Fibroblast of the conjunctiva (primary cell): ENCODE data around the gene TRIM33.
"Not testable (repeated sequence)": the region's sequence is repeated elsewhere in the genome, so short reads cannot be mapped to it uniquely, and the experiment has no call there.

ENCODE experiments used
- DNase-seq: peaks from one replicate; pipeline ENCODE4 v3.0.0-alpha.2; 2010; ENCODE audit warnings: low read depth

TRIM33 gene

DNA sequence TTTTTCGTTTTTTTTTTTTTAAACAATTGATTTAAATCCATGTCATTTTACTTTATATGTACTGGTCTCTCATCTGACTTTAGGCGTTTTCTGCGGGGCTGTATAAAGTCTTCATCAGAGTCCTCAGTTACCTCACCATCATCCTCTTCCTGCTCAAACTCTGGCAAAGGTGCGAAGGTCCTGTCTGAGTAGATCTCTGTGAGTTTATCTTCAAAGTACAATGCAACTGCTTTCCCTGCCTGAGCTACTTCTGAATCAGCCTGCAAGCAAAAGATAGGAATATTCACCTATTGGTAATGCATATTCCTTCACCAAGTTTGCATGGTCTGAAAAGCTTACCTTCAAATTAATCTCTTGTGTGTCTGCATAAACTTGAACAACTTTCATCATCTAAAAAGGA, 113.4 kb downstream of the TRIM33 start:
- no peak for DNase-seq

- DNase-seq, result no peak
These were observed 115.1 kb downstream of the TRIM33 start for GRCh38 chr1:114395863-114396262.

DNA sequence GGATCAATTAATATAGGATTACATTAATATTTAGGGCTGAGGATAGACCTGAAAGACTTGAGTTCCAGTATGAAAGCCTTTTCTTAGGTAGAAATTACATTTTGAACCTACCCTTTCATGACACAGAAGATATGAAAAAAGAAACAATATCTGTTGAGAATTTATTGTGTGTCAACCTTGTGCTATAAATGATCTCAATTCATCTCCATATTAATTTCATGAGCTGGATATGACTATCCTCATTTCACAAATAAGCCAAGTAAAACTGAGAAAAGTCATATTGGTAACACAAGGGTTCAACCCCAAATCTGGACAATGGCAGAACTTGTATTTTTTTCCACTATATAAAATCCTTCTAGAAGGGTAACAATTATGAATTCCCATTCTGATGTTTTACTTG, 120.0 kb downstream of the TRIM33 start:
- DNase-seq, result no peak

GRCh38 chr1:114390361-114390760, 120.6 kb downstream of the TRIM33 start:
- no peak for DNase-seq

DNA sequence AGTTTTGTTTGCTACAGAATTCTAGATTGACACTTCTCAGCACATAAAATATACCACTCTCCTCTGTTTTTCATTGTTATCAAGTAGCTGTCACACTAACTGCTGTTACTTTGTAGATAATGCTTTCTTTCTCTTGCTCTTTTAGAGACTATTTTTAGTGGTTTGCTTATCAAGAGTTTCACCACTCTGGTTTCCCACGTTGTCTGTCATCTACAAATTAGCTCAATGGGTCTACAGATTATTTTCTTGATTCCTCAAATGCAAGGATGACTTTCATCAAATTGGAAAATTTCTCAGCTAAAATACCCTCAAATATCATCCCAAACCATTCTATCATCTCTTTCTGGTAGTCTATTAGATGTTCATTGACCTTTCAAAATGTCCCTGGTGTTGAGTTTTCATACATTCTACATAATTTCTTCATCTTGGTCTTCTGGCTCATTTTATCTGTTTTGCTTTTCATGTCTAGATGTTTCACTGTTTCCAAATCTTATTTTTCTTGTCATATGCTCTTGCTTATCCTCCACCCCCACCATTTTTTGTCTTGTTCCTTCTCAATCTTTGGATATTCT, 122.5 kb downstream of the TRIM33 start:
- DNase-seq, result no peak

DNA sequence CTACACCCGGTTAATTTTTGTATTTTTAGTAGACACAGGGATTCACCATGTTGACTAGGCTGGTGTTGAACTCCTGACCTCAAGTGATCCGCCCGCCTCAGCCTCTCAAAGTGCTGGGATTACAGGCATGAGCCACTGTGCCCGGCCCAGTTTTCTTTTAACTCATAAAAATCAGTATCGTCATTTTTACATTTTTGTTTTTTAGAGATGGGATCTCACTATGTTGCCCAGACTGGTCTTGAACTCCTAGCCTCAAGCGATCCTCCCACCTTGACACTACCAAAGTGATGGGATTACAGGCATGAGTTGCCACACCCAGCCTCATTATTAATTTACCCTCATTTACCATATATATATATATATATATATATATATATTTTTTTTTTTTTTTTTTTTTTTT, 123.4 kb downstream of the TRIM33 start:
- not testable (repeated sequence) for DNase-seq

- no peak for DNase-seq
These were observed 124.0 kb downstream of the TRIM33 start for GRCh38 chr1:114387010-114387360.

DNA sequence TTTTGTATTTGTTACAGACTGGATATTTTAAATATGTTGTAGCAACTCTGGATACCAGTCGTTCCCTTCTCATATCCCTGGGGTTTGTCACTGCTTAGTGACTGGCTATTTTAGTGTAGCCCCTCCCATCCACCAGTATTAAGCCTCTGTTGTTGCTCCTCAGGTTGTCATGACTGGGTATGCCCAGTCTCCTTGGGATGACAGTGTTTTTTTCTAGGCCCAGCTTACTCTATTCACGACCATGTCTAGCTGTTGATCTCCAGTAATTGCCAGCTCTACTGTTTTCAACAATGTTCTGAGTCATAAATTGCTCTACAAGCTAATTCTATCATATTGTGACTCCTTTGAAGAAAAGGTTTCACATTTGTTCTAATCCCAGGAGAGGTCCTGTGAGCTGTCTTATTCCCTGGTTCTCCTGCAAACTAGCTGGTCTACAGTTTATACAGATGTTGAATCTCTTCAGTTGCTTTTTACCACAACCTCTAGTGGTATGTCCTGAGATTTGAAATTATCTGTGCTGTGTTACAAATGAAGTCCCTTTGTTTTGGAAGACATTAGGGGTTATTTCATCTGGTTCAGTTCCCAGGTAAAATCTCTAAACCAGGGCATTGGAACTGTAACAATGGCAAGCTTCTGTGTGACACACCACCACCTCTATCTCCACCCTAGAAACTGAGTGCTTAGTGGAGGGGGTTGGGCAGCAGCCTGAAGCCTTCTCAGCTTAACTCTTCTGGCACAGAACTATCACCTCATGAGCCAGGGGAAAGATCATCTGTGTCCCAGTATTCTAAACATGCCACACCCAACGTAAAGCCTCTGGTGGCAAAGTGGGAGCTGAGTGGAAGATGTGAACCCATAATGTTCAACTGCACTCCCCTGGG, 124.6 kb downstream of the TRIM33 start:
- no peak for DNase-seq

DNA sequence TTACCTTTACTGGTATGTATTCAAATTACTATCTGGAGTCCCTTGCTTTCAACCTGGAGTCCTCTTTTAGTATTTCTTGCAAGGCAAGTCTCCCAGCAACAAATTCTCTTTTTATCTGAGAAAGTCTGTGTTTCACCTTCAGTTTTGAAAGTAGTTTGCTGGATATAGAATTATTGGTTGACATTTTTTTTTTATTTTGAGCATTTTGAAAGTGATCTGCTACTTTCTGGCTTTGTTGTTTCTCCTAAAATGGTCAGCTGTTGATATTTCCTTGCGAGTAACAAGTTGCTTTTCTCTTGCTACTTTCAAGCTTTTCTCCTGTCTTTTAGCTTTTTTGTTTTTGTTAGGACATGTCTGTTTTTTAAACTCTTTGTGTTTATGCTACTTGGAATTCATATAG, 126.1 kb downstream of the TRIM33 start:
- DNase-seq, result no peak

- DNase-seq, result no peak
These were observed 131.0 kb downstream of the TRIM33 start for GRCh38 chr1:114379987-114380386.

- DNase-seq, result no peak
These were observed 131.6 kb downstream of the TRIM33 start for GRCh38 chr1:114379358-114379757.

DNA sequence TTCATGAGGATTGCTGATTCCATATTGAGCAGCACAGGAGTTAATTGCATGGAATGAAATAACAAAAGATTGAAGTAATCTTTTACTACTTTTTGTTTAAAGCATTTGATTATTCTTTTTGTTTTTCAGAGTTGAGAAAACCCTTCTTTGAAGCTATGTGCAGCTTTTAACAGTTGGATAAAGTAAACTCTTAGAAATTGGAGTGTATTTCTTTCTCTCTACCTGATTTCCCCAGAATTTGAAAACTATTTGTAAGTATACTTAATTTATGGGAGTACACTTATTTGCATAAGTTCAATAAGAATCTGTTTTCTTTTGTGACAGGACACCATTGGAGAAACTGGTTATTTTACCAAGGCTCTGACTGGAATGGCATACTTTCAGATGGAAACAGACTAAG, 133.6 kb downstream of the TRIM33 start:
- DNase-seq, result no peak

- no peak for DNase-seq
These were observed 141.1 kb downstream of the TRIM33 start for GRCh38 chr1:114369930-114370329.

DNA sequence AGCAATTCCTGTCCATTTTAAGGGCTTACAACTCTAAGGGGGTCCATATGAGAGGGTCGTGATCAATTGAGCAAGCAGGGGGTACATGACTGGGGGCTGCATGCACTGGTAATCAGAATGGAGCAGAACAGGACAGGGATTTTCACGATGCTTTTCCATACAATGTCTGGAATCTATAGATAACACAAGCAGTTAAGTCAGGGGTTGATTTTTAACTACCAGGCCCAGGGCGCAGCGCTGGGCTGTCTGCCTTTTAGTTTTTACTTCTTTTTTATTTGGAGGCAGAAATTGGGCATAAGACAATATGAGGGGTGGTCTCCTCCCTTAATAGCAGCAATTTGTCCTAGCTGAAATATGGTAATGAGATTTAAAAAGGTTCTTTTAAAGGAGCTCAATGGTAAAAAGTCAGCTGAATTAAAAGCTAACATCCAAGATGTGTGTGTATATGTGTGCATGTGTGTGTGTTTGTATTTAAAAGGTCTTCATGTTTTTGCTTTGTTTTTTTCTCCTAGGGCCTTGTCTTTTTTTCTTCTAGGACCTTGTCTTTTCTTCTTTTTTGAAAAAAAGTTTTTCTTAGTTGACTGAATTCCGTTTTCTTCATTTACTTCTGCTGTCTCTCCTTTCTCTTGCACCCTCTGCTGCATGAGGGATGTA, 141.6 kb downstream of the TRIM33 start:
- DNase-seq, result not testable (repeated sequence)

- no peak for DNase-seq
These were observed 142.3 kb downstream of the TRIM33 start for GRCh38 chr1:114368560-114369255.

DNA sequence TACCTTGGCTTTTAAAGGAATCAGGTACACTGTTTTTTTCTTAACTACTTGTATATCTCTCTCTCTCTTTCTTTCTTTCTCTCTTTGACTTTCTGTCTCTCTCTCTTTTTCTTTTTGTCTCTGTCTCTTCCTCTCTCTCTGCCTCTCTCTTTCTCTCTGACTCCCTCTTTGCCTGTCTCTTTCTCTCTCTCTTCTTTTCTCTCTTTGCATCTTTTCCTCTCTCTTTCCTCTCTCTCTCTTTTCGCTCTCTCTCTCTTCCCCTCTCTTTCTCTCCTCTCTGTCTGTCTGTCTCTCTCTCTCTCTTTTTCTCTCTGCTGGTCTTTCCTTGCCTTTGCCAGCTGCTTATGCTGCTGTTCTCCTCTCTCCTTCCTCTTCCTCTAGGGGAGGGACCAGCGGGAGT, 143.2 kb downstream of the TRIM33 start:
- DNase-seq, result no peak

DNA sequence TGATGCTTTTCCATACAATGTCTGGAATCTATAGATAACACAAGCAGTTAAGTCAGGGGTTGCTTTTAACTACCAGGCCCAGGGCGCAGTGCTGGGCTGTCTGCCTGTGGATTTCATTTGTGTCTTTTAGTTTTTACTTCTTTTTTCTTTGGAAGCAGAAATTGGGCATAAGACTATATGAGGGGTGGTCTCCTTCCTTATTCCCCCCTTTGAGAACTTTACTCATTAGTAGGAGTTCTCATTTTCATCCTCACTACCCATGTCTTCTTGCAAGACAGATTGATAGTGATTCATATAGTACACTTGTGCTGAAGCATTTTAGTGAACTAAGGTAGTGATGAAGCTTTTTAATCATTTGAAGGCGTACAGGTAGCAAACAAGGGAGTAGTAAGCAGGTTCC, 147.8 kb downstream of the TRIM33 start:
- not testable (repeated sequence) for DNase-seq

DNA sequence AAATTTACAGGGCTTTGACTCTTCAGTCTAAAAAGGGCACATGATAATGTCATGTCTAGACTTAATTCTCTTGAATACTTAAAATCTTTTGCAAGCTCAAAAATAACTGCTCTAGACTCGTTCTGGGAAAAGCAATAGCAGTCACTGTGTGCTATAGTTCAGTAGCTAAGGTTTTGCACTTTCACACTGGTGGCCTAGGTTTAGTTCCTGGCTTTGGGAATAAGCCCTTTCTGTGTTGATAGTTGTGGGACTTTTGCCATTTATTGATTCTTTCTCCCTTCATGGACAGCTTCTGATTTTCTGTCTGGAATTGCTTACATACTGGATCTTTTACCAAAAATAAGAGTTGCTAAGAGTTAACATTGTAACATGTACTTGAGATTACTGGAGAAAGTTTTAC, 151.2 kb downstream of the TRIM33 start:
- DNase-seq, result no peak

DNA sequence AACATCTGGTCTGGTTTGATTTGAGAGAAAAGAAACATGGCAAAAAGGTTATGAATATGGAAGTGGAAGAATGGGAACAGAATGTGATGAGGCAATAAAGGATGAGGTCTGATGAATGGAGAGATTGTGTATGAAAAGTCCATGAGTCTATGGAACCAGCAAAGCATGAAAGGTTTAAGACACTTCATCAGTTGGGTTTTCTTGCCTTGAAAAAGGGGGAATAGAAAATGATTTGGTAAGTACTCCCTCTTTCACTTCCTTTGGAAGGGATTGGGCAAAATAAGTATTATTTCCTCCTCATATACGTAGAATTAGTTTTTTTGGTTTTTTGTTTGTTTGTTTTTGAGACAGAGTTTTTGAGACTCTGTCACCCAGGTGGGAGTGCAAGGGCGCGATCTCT, 155.8 kb downstream of the TRIM33 start:
- DNase-seq, result no peak

DNA sequence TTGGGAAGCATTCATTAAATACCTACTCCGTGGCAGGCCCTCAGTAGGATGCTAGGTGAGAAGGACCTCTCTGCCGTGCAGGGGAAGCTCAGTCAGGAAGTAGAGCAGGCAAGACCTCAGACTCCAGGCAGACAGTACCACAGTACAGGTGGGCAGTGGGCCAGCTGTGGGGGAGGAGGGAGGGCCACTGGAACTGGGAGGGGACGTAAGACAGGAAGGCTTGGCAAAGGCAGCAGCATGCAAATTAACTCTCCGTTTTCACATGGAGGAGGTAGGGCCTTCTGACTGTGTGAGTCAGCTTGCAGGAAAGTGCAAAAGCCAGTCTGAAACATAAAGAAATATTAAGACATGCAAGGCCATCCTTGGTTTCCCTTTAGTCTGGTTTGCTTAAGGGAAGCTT, 157.7 kb downstream of the TRIM33 start:
- DNase-seq, result peak; percentile 55

DNA sequence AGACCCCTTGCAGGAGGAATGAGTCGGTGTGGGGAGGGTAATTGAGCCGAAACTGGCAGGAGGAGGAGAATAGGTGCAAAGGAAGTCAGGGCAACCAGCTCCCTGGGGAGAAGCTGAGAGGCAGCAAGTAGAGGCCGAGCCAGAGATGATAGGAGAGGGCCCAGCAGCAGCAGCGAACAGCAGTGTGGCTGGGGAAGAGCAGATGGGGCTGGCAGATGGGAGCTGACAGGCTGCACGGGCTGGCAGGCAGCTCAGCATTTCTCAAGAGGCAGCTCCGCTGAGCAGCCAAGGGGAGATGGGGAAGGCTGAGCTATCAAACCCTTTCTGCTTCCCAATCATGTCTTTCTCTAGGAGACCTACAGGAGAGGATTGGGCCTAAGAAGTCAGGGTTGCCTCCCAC, 158.2 kb downstream of the TRIM33 start:
- no peak for DNase-seq

GRCh38 chr1:114350731-114351445, 160.1 kb downstream of the TRIM33 start:
- DNase-seq, result no peak
